Transverse colon (tissue), 3 donors: ENCODE data around the gene TYMP.

Experiments used
- EP300 ChIP-seq: sonication (generic); formaldehyde crosslinking; IDR thresholded peaks from one replicate; pipeline ENCODE4 v1.6.1; 2017; ENCODE audit warnings: antibody characterized with exemption, low read depth
- POLR2A ChIP-seq: fragments of 450-650 bp; IDR thresholded peaks from one replicate; pipeline ENCODE4 v1.6.1; 2016; ENCODE audit warnings: antibody characterized with exemption, mild to moderate bottlenecking, moderate library complexity
- TF ChIP-seq, protein P1 (sequence below), 5 experiments: fragments of 200-600 bp in 3 of 5; fragments of 450-650 bp in 2 of 5; sonication (generic) in 3 of 5; IDR thresholded peaks; 1 replicate in 2 of 5; 2 replicates in 3 of 5; pipeline ENCODE4 v1.5.1; 2016 to 2017; ENCODE audit warnings: antibody characterized with exemption in 5 of 5, inconsistent platforms in 3 of 5, mild to moderate bottlenecking in 2 of 5, moderate library complexity in 1 of 5

DNA sequence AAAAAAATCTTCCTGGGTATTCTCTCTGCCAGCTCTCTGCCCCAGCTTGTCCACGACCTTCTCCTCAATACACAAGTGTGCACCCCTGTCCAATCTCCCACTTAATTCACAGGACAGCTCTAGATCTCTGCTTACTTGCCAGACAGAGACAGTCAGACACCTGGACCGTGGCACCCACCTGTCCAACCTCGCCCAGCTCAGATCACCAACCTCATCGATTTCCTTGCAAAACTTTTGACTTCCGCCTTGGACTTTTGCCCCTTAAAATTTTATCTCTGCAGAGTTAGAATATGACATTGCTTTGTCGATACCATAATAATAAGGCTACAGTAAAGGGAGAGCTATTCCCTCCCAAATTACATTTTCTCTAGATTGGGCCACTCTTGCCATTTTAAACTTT is 32.7 kb downstream of the TYMP start:
- TF ChIP-seq EP300 (no peak), POLR2A (no peak)
- TF ChIP-seq, protein P1, sequence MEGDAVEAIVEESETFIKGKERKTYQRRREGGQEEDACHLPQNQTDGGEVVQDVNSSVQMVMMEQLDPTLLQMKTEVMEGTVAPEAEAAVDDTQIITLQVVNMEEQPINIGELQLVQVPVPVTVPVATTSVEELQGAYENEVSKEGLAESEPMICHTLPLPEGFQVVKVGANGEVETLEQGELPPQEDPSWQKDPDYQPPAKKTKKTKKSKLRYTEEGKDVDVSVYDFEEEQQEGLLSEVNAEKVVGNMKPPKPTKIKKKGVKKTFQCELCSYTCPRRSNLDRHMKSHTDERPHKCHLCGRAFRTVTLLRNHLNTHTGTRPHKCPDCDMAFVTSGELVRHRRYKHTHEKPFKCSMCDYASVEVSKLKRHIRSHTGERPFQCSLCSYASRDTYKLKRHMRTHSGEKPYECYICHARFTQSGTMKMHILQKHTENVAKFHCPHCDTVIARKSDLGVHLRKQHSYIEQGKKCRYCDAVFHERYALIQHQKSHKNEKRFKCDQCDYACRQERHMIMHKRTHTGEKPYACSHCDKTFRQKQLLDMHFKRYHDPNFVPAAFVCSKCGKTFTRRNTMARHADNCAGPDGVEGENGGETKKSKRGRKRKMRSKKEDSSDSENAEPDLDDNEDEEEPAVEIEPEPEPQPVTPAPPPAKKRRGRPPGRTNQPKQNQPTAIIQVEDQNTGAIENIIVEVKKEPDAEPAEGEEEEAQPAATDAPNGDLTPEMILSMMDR (IDR thresholded peaks at IDR 0.05): no peak
